ENCODE results near the gene GCG.

GRCh38 chr2:162099836-162100235 is 52.2 kb downstream of the GCG start:
- TF ChIP-seq FOXA1 (IDR thresholded peaks at IDR 0.05), result no peak
- TF ChIP-seq TARDBP (IDR thresholded peaks at IDR 0.05), result no peak
- TF ChIP-seq NFRKB (IDR thresholded peaks at IDR 0.05), result no peak
- no peak for TF ChIP-seq ZNF384 (IDR thresholded peaks at IDR 0.05)

All from HEK293T (cell line).